Pancreas (tissue), 10 donors: ENCODE data around the gene CTNNAL1. TPM values are rescaled to one million over a fixed set of nuclear protein-coding genes. Genes with fewer than 3 reads are reported as not detected.

Experiments
- ATAC-seq, 4 donors: fragments of 200-7000 bp; cut with Tn5 transposase; one replicate each; pipeline versions ENCODE4 v1.8.0 to v1.9.1; 2020; ENCODE audit warnings: mild to moderate bottlenecking in 4 of 4, moderate library complexity in 4 of 4
- DNase-seq, 6 donors: peaks; one replicate each; pipeline ENCODE4 v3.0.0-alpha.2; 2020
- FAIRE-seq: peaks from 2 replicates; lab custom pipeline; 2012; peaks lifted over from hg19 to GRCh38; lab: Jason Lieb, UNC
- H3K27ac ChIP-seq, 4 donors: fragments of 200-600 bp; sonication (generic); 1 replicate in 3 of 4; 2 replicates in 1 of 4; pipeline versions ENCODE4 v1.5.0 to v1.8.0; 2020
- H3K27me3 ChIP-seq, 4 donors: fragments of 200-600 bp; one replicate each; pipeline ENCODE4 v1.8.0; 2021
- H3K36me3 ChIP-seq, 3 donors: fragments of 200-600 bp; sonication (generic) in 1 of 3; one replicate each; pipeline versions ENCODE4 v1.5.0 to v1.8.0; 2020 to 2021
- H3K4me1 ChIP-seq, 3 donors: fragments of 200-600 bp; one replicate each; pipeline ENCODE4 v1.8.0; 2021
- H3K4me3 ChIP-seq, 4 donors: fragments of 200-600 bp; sonication (generic) in 2 of 4; one replicate each; pipeline versions ENCODE4 v1.5.0 to v1.8.0; 2020 to 2021
- H3K9me3 ChIP-seq, 4 donors: fragments of 200-600 bp; one replicate each; pipeline ENCODE4 v1.8.0; 2021
- WGBS, 2 donors: extraction: QIAGEN DNeasy Blood & Tissue Kit; methylation state at CpG; one replicate each; pipeline ENCODE4 v1.1.7; 2013; 5-methylcytosine and 5-hydroxymethylcytosine counted together
- intact Hi-C, 3 donors: fragments of 100-400 bp; cut with DNase I; formaldehyde crosslinking; loops; one replicate each; pipeline versions ENCODE4 v1.11.1 to v1.14.2; 2022
- polyA plus RNA-seq, 2 donors: library from polyadenylated mRNA; stranded (reverse); fragments of 200-250 nt; gene quantifications; one replicate each; pipeline ENCODE4 v1.2.3, GENCODE V29; 2013
- total RNA-seq, 6 donors: library from RNA; stranded (reverse); fragmentation: NEBNext Ultra II Directional in 4 of 6; extraction: Animal tissue kit (Norgen Biotek cat#: 25700) in 4 of 6; gene quantifications; one replicate each; pipeline versions ENCODE4 v1.2.1 to v1.2.4, GENCODE V29; 2021 to 2023
- TF ChIP-seq, protein P1 (sequence below), 4 donors: fragments of 200-600 bp; sonication (generic) in 3 of 4; IDR thresholded peaks; one replicate each; pipeline versions ENCODE4 v1.5.0 to v1.8.0; 2021; ENCODE audit warnings: antibody characterized with exemption in 4 of 4
- donor health status: healthy with polysubstance abuse.
- donor health status: DM: no; HTN: no; CAD: no; lungs with moderate emphysema.
- donor health status: DM: no; HTN: no; CAD: no.
- donor health status: control.
- donor health status: control.
- donor health status: Bipolar disorder and iron deficiency.
- donor health status: DM: yes; HTN: yes; CAD: no.
- donor health status: DM: no; HTN: no; CAD: no.
- donor health status: DM: no; HTN: no; CAD: no.
- donor health status: DM: yes; HTN: yes; CAD: no.

The CTNNAL1 gene
- total and polyA plus RNA-seq, 8 donors, result 8.8 to 29.7 (median 16.6) TPM

DNA sequence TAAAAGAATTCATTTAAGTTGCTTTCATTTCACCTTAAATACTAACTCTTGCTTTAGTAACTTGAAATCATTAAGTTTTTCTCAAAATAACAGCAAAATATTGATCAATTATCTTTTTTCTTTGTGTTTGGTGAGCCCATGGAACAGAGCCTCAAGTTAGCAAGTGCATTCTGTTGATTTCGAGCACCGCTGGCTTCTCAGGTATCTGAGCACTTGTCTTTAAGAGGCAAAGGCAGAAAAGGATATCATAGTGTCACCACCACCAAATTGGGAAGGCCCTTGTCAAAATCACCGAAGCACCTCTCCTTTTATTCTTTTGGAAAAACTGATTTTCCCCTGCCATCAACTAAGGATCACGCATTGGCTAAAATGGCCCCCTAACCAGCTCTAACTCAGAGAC lies 17.1 kb upstream of the CTNNAL1 start:
- intact Hi-C loops, result no loop called here
- DNase-seq (no peak), FAIRE-seq (no peak), ATAC-seq (no peak)
- peaks cover 0 to 30% (median 0%) of the 10 kb centered on the region in 3 donors for H3K36me3 ChIP-seq
- no peak overlapping the region for H3K27ac ChIP-seq
- no peaks in the 10 kb centered on the region for H3K27me3 ChIP-seq
- H3K9me3 ChIP-seq, result no peaks in the 10 kb centered on the region
- H3K4me3 ChIP-seq, result no peak overlapping the region
- WGBS, 2 donors, result 89 to 97% methylated on average over 4 of the region's 4 CpGs
- TF ChIP-seq, protein P1, sequence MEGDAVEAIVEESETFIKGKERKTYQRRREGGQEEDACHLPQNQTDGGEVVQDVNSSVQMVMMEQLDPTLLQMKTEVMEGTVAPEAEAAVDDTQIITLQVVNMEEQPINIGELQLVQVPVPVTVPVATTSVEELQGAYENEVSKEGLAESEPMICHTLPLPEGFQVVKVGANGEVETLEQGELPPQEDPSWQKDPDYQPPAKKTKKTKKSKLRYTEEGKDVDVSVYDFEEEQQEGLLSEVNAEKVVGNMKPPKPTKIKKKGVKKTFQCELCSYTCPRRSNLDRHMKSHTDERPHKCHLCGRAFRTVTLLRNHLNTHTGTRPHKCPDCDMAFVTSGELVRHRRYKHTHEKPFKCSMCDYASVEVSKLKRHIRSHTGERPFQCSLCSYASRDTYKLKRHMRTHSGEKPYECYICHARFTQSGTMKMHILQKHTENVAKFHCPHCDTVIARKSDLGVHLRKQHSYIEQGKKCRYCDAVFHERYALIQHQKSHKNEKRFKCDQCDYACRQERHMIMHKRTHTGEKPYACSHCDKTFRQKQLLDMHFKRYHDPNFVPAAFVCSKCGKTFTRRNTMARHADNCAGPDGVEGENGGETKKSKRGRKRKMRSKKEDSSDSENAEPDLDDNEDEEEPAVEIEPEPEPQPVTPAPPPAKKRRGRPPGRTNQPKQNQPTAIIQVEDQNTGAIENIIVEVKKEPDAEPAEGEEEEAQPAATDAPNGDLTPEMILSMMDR (IDR thresholded peaks at IDR 0.05), result no peak
- H3K4me1 ChIP-seq, result peaks cover 0 to 6% (median 2%) of the 10 kb centered on the region in 3 donors

DNA sequence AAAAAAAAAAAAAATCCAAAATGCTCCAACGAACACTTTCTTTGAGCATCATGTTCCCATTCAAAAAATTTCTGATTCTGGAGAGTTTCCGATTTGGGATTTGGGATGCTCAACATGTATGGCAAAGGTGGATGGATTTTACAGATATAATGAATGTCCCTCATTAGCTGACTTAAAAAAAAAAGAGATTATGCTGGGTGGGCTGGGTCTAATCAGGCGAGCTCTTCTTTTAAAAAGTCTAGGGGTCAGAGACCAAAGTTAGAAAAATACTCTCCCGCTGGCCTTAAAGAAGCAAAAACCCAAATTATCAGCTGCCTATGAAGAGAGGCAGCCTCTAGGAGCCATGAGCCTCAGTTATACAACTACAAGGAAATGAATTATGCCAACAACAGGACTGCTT lies 15.2 kb upstream of the CTNNAL1 start:
- Histone ChIP-seq H3K36me3 (peaks cover 0 to 24% (median 0%) of the 10 kb centered on the region in 3 donors), H3K27me3 (no peaks in the 10 kb centered on the region), H3K9me3 (no peaks in the 10 kb centered on the region), H3K27ac (no peak overlapping the region), H3K4me1 (peaks cover 0 to 3% (median 0%) of the 10 kb centered on the region in 3 donors), H3K4me3 (no peak overlapping the region)
- FAIRE-seq (no peak), ATAC-seq (no peak), DNase-seq (no peak)
- TF ChIP-seq, protein P1 (IDR thresholded peaks at IDR 0.05), result no peak
- intact Hi-C loops, result no loop called here
- WGBS, 2 donors, result 94 to 99% methylated on average over 4 of the region's 4 CpGs

DNA sequence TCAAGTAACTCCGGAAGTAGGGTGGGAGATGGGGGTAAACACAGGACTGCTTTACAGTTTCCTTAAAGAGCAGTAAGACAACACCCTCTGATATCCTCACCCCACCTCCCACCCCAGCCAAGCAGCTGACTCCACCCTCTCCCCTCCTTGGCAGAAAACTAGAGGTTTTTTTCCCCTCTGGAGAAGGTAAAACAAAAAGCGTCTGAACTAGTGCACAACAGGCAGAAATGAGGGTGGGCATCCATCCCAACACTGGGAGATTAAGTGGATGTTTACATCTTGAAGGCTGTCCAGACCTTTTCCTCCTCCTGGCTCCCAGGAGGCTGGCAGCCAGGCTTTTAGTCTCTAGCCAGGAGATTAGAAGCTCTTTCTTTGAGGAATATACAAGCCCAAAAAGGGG lies 13.9 kb upstream of the CTNNAL1 start:
- DNase-seq (no peak), FAIRE-seq (no peak), ATAC-seq (no peak)
- H3K9me3 ChIP-seq, result no peaks in the 10 kb centered on the region
- H3K4me1 ChIP-seq, result peaks cover 9 to 11% (median 10%) of the 10 kb centered on the region in 3 donors
- no peaks in the 10 kb centered on the region for H3K27me3 ChIP-seq
- intact Hi-C loops, result no loop called here
- H3K4me3 ChIP-seq, result no peak overlapping the region
- no peak overlapping the region for H3K27ac ChIP-seq
- TF ChIP-seq, protein P1 (IDR thresholded peaks at IDR 0.05), result no peak
- WGBS, 2 donors, result 50 to 55% methylated on average over 2 of the region's 2 CpGs
- H3K36me3 ChIP-seq, result peaks cover 0 to 11% (median 0%) of the 10 kb centered on the region in 3 donors

DNA sequence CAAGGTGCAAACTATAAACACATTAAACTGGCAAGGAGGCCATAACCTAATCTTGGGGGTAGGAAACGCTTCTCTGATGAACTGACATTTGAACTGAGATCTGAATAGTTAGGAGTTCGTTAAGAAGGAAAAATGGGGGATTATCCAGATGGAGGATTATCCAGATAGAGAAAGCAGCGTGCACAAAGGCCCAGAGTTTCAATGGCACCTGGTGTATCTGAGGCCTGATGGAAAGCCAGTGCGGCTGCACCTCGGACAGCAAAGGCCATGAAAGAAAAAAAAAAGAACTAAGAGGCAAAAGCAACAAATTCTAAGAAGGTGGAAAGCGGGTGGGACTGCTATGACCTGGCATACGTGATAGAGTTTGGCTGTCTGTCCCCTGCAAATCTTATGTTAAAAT lies 13.0 kb upstream of the CTNNAL1 start:
- FAIRE-seq, result no peak

DNA sequence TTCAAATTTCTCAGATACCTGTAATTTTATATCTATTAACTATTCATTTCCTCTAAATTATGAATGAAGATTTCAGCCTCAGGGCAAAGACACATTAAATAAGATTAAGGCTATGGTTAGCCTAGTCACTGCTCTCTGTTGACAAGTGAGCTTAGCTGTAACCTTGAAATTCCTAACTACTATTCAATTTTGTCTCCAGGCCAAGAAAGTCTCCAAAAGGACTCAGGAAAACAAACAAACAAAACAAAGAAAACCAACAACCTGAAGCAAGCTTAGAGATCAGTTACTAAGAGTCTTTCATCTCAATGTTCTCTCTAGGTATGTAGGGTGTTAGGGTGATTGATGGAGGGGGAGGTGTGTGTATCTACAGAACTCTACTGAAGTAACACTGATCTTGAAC lies 9.6 kb upstream of the CTNNAL1 start:
- Histone ChIP-seq H3K9me3 (no peaks in the 10 kb centered on the region), H3K4me1 (peaks cover 10 to 13% (median 12%) of the 10 kb centered on the region in 3 donors), H3K36me3 (no peaks in the 10 kb centered on the region), H3K4me3 (no peak overlapping the region), H3K27me3 (no peaks in the 10 kb centered on the region), H3K27ac (no peak overlapping the region)
- intact Hi-C loops, result no loop called here
- TF ChIP-seq, protein P1 (IDR thresholded peaks at IDR 0.05), result no peak
- no peak for DNase-seq
- peak in 3 of 4 donors; percentile 40 to 71 (median 63) for ATAC-seq
- no peak for FAIRE-seq

More for the DNA sequence above, 13.0 kb upstream of the CTNNAL1 start:
- no peak for ATAC-seq
- DNase-seq, result no peak
- H3K9me3 ChIP-seq, result no peaks in the 10 kb centered on the region
- no peak overlapping the region for H3K4me3 ChIP-seq
- H3K27ac ChIP-seq, result no peak overlapping the region
- no peaks in the 10 kb centered on the region for H3K27me3 ChIP-seq
- intact Hi-C loops, result no loop called here
- TF ChIP-seq, protein P1 (IDR thresholded peaks at IDR 0.05), result no peak
- peaks cover 9 to 12% (median 10%) of the 10 kb centered on the region in 3 donors for H3K4me1 ChIP-seq
- H3K36me3 ChIP-seq, result peaks cover 0 to 5% (median 0%) of the 10 kb centered on the region in 3 donors
- 93 to 96% methylated on average over 7 of the region's 7 CpGs for WGBS, 2 donors
